ENCODE data around the gene NNAT.

Gene NNAT

GRCh38 chr20:37505263-37506151 lies 15.5 kb upstream of the NNAT start:
- Histone ChIP-seq H3K4me3 (ENCODE audit: severe bottlenecking) (no peak overlapping the region), H3K4me1 (ENCODE audit: insufficient read depth, poor library complexity, severe bottlenecking) (peaks cover 7% of the 10 kb centered on the region), H3K9me3 (ENCODE audit: severe bottlenecking) (no peaks in the 10 kb centered on the region), H3K27me3 (ENCODE audit: insufficient read depth, poor library complexity, severe bottlenecking) (no peaks in the 10 kb centered on the region), H3K36me3 (ENCODE audit: low read depth) (peaks cover 68% of the 10 kb centered on the region), H3K27ac (ENCODE audit: poor library complexity, severe bottlenecking) (peak overlapping the region; percentile 13)
- ATAC-seq (ENCODE audit: low read depth) (peak; percentile 16), DNase-seq (ENCODE audit: low spot score) (peak; percentile 61)
- TF ChIP-seq CTCF (IDR thresholded peaks at IDR 0.05; ENCODE audit: poor library complexity, severe bottlenecking), result no peak

DNA sequence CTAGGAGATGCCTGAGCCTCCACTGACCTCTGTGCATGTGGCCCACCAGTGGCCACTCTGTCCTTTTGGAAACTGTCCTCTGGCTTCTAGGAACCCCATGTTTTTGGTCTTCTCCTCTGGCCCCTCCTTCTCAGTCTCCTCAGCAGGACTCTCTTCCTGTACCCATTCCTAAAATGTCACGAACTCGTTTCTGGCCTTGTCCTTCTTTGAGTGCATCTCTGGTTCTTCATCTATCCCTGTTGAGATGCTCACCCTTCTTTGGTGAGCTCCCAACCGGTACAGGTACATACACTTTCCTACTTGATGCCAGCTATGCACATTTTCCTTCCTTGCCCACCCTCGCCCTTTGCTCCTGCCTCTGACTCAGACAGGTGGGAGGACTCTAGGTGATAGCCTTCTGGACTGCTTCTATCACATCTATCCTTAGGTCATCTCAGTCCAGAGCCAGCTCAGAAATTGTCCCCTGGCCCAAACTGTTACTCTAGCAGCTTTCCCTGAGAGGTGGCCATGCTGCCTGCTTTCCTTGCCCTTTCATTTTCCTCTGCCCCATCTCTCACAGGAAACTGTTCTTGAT lies 14.8 kb upstream of the NNAT start:
- ATAC-seq (ENCODE audit: low read depth) (peak; percentile 7; the same call in 2 of the 3 replicates), DNase-seq (ENCODE audit: low spot score) (peak; percentile 65)
- Histone ChIP-seq H3K27me3 (ENCODE audit: insufficient read depth, poor library complexity, severe bottlenecking) (no peaks in the 10 kb centered on the region), H3K36me3 (ENCODE audit: low read depth) (peaks cover 68% of the 10 kb centered on the region), H3K9me3 (ENCODE audit: severe bottlenecking) (no peaks in the 10 kb centered on the region), H3K4me1 (ENCODE audit: insufficient read depth, poor library complexity, severe bottlenecking) (peaks cover 7% of the 10 kb centered on the region), H3K4me3 (ENCODE audit: severe bottlenecking) (no peak overlapping the region), H3K27ac (ENCODE audit: poor library complexity, severe bottlenecking) (peak overlapping the region; percentile 13)
- TF ChIP-seq CTCF (IDR thresholded peaks at IDR 0.05; ENCODE audit: poor library complexity, severe bottlenecking), result no peak

DNA sequence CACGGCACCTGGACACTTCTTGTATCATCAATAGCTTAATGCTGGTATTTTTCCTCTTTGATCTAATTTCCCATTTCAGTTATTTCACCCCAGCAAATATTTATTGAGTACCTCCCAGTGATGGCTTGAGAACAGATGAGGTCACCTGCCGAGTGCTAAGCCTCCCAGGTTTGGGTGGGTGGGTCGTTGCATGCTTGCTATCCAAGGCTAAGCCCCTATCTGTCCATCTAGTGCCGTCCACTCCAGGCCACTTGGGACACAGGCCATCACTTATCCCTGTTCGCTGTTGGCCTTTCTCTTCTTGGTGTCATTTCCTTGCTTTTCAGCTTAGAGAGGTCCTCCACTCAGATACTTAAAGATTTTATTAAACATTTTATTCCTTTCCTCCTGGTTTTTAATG lies 10.8 kb upstream of the NNAT start:
- TF ChIP-seq CTCF (IDR thresholded peaks at IDR 0.05; ENCODE audit: poor library complexity, severe bottlenecking), result no peak
- Histone ChIP-seq H3K4me3 (ENCODE audit: severe bottlenecking) (no peak overlapping the region), H3K27me3 (ENCODE audit: insufficient read depth, poor library complexity, severe bottlenecking) (no peaks in the 10 kb centered on the region), H3K9me3 (ENCODE audit: severe bottlenecking) (no peaks in the 10 kb centered on the region), H3K27ac (ENCODE audit: poor library complexity, severe bottlenecking) (no peak overlapping the region), H3K4me1 (ENCODE audit: insufficient read depth, poor library complexity, severe bottlenecking) (peaks cover 4% of the 10 kb centered on the region), H3K36me3 (ENCODE audit: low read depth) (peaks cover 79% of the 10 kb centered on the region)
- DNase-seq (ENCODE audit: low spot score), result peak; percentile 71
- ATAC-seq (ENCODE audit: low read depth), result no peak

DNA sequence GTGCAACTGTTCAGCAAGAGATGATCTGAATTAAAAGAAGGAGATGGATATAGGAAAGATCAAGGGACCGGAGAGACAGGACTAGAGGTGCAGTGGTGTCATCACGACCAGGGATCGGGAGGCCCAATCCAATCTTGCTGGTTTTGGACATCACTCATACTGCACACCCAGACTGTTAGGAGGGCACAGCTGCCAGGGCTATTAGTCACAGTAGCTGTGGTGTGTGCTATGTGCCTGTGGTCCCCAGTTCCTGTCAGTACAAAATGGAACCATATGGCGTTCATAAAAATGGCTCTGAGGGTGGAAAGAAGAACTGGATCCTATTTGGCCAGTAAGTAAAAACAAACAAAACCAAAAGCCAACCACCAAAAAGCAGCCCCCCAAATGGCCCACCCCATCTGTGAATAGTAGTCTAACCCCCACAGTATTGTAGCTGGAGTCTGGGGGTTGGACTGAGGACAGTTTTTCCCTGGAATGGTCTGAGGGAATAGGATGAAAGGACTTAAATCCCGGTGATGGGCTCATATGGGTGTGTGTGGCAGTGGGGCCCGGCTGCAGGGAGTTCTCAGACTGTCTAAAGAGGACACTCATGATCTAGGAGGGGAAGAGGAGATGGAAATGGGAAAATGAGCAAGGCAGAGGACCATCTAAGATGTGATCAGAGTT lies 9.3 kb upstream of the NNAT start:
- no peak overlapping the region for H3K27ac ChIP-seq (ENCODE audit: poor library complexity, severe bottlenecking)
- no peaks in the 10 kb centered on the region for H3K9me3 ChIP-seq (ENCODE audit: severe bottlenecking)
- peaks cover 92% of the 10 kb centered on the region for H3K36me3 ChIP-seq (ENCODE audit: low read depth)
- peak; percentile 68 for DNase-seq (ENCODE audit: low spot score)
- no peak overlapping the region for H3K4me3 ChIP-seq (ENCODE audit: severe bottlenecking)
- TF ChIP-seq CTCF (IDR thresholded peaks at IDR 0.05; ENCODE audit: poor library complexity, severe bottlenecking), result no peak
- H3K4me1 ChIP-seq (ENCODE audit: insufficient read depth, poor library complexity, severe bottlenecking), result no peaks in the 10 kb centered on the region
- no peaks in the 10 kb centered on the region for H3K27me3 ChIP-seq (ENCODE audit: insufficient read depth, poor library complexity, severe bottlenecking)
- peak; percentile 42 for ATAC-seq (ENCODE audit: low read depth)

All from RWPE2 (cell line).